HG03280 (cell line): ENCODE measurements around the gene GATAD2A.
"Not testable (repeated sequence)": the region's sequence is repeated elsewhere in the genome, so short reads cannot be mapped to it uniquely, and the experiment has no call there.

Experiments used
- ATAC-seq: cut with Tn5 transposase; IDR thresholded peaks from one replicate; pipeline ENCODE4 v1.9.1; 2021; ENCODE audit warnings: mild to moderate bottlenecking, moderate library complexity; ENCODE audit not compliant: unreplicated experiment

GATAD2A gene

DNA sequence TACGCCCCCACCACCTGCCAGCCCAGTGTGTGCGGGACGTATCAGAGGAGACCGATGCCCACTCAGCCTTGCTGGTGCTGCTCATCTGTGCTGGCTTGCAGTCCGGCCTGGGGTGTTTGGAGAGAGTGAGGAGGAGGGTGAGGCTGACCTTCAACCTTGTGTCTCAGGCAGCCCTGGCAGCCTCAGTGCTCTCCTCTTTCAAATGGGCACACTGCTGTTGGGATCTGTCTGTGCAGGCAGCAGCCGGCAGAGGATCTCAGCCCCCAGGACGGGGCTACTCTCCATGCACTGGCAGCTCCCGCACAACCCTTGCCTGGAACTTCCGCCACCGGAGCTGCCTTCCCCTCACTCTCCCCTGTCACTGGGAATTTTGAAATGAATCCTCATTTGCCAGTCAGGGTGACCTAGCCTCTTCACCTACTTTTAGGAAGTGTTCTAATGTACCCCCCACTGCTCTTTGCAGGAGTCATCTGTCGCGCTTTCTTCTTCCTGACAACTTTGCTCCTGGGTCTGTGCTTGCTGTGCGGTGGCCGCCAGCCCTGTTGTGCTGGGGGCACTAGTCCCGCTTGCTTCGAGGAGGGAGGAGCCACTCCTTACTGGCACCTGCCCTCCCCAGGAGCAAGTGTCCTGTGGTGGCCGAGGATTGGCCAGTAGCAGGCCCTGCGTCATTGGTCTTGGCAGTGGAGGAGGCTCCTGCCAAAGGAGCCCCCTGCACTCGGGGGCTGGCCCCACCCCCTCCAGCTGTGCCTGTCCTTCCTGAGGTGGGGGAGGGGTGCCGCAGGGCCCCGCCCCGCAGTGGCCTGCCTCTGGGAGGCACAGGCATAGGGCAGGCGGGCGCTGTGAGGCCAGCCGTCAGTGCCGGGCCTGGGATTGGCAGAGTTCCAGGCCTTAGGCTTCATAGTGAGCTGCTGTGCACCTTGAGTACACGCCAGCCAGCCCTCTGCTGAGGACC, 56.5 kb downstream of the GATAD2A start:
- ATAC-seq, result no peak

DNA sequence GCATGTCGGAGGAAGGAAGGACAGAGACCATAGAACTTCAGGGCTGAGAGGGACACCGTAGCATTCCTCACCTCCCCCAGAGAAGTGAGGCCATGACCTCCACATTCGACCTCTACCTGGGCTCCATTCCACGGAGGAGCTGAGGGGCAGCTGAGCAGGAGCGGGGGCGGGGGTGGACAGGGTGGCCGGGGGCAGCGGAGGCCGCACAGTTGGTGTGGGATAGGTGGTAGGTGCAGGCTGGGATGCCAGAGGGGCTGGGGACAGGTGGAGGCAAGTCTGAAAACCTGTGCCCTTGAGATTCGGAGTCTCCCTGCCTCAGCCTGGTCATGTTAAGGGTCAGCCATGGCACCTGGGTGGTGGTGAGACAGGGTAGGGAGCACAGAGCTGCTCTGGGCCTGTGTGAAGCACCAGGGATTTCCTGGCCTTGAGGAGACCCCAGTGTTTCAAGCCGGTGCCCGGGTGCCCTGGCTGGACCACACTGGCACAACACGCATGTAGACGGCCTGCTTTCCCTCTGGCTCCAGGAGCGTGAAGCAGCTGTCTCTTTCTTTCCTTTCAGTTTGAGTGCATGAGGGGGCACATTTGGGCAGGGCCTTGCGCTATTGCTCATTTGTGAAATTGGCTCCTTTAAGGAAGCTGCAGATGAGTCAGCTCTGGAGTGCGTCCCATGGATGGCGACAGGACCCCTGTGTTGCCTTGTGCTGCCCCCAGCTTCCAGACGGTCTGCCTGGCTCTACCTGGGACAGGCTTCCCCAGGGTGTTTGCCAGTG, 58.1 kb downstream of the GATAD2A start:
- no peak for ATAC-seq

DNA sequence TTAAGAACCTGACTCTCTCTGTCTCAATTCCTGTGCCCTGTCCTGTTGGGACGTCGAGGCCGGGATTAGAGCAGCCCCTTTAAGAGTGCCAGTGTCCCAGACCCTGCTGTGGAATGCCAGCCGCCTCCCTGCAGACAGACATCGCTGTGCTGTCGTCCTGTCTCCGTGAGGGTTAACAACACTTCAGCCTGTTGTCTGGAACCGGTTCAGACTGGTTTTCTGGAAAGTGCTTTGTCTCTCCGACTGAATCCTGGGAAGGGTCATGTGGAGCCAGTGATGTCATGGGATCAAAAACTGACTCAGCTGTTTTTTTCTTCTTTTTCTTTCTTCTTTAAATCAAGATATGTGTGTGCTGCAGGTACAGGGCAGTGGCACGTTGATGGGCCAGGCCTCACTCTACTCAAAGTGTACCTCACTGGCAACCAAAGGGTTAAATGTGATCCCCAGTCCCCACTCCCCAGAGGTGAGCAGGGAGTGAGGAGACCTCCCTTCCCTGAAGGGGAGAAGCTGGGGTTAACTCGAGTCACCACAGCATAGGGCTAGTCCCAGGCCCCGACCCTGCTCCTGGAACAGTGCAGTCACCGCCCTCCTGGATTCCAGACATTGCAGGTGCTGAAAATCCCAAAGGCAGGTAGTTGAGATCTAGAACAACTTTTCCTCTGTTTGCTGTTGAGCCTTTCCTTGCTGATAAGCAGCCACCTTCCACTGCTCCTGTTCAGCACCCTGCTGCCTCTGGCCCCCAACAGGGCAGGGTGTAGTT, 59.0 kb downstream of the GATAD2A start:
- ATAC-seq, result no peak

GRCh38 chr19:19465436-19466070, 60.1 kb downstream of the GATAD2A start:
- no peak for ATAC-seq

GRCh38 chr19:19466201-19466600, 60.7 kb downstream of the GATAD2A start:
- ATAC-seq, result no peak

GRCh38 chr19:19468424-19469050, 63.1 kb downstream of the GATAD2A start:
- no peak for ATAC-seq

DNA sequence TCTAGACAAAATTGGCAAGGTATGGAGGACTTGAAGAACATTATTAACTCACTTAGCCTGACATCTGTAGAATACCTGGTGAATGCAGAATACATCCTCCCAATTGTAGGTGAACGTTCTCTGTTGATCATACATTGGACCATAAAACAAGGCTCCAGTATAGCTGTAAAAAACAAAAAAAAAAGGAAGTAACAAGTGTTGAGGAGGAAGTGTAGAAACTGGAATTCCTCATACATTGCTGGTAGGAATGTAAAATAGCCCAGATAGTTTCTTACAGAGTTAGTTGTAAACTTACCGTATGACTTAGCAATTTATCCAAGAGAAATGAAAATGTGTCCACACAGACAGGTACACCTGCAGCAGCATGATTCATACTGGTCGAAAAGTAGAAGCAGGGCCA, 65.1 kb downstream of the GATAD2A start:
- ATAC-seq, result no peak

DNA sequence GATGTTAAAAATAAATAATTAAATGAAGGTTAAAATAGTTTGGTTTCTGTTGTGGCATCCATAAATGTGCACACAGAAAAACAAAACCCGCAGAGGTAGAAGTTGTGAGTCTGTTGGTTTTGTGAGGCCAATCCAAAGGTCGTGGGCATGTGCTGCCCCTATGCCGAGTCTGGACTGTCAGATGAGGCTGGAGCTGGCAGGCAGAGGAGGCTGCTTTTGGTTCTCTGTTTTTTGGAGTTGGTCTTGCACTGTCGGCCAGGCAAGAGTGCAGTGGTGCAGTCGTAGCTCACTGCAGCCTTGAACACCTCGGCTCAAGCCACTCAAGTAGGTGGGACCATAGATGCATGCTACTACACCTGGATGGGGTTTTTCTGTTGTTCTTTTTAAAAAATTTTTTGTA, 66.2 kb downstream of the GATAD2A start:
- no peak for ATAC-seq

GRCh38 chr19:19472106-19472505, 66.6 kb downstream of the GATAD2A start:
- not testable (repeated sequence) for ATAC-seq

GRCh38 chr19:19475015-19475765, 69.7 kb downstream of the GATAD2A start:
- ATAC-seq, result no peak

DNA sequence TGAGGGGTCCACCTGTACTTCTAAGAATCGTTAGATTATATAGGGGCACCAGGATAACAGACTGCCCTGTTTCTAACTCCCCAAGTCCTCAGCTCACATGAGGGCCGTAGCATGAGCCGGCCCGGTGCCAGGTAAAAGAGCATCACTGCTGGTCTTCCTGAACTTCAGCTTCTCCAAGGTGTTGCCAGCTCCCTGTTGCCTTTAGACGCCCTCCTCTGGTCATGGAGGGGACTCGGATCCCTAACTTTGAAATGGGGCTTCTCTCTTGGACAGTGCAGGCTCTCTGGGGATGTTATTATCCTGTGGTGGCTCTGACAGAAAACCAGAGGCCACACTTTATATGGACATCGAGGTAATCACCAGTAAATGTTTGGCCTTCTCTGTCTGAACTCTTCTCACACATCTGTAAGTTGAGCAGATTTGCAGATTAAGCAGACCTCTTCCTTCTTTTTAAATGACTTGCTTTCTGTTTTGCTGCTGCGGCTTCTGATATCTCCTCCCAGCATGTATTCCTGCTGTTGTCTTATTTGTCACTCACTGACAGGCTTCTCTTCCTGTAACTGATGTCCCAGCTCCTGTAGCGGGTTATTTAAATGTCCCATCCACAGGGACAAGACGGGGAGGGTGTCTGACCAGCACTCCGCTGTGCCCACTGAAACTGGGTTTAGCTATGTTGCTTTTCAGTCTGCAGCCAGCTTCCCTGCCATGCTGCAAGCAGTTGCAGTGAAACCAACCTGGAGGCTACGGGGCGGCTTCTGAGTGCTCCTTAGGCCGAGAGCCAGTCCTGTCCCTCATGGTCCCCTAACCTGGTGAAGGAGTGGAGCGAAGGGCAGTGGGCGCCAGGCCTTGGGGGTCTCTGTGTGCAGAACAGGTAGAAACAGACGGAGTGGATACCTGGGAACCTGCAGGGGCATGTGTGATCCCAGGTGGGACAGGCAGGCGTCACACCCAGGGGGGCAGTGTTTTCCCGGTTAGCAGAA, 70.7 kb downstream of the GATAD2A start:
- ATAC-seq, result no peak

GRCh38 chr19:19477705-19478383, 72.4 kb downstream of the GATAD2A start:
- ATAC-seq, result no peak

GRCh38 chr19:19480688-19481087, 75.2 kb downstream of the GATAD2A start:
- ATAC-seq, result no peak

GRCh38 chr19:19482809-19483596, 77.5 kb downstream of the GATAD2A start:
- ATAC-seq, result no peak

DNA sequence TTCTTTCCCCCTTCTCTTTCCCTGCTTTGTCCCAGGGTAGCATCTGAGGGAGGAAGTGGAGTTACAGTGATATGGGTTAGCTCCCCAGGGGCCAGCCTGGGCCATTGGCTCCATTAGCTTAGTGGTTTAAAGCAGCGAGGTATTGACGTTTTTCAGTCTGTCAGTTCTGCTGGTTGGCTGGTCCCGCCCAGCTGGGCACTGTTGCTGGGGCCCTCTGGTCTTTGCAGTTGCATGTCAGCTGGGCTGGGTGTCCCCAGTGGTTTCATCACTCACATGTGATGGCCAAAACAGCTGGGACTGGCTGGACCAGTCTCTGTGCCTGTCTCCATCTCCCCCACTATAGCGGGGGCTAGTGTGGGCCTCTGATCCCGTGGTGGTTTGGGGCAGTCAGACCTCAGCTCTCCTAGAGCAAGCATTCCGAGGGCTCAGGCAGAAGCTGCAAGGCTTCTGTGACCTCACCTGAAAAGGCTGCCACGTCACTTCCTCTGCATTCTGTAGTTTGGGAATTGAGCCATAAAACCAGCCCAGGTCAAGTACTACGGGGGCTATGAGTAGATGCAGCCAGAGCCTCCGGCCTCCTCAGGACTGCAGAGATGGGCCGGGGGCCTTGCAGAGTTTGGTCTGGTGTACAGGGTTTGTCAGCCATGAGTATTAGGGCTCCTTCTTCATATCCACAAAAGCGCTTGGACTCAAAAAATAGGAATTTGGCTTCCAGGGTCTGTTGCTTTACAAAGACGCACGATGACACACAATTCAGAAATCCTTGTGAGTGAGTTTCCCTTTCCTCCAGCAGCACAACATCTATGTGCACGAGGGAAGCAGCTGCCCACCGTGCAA, 79.9 kb downstream of the GATAD2A start:
- no peak for ATAC-seq

GRCh38 chr19:19485998-19486290, 80.5 kb downstream of the GATAD2A start:
- no peak for ATAC-seq
